Nephron progenitor cell (in vitro differentiated cells): Measurements from ENCODE around the gene RASD1.
A peak's percentile ranks its signal among the peaks of the same experiment; 100 is the strongest.

Source experiments
- DNase-seq: peaks from one replicate; pipeline ENCODE4 v3.0.0; 2021
- H3K27ac Mint-ChIP-seq: 2 replicates; pipeline ENCODE4 v1.8.0; 2021; ENCODE audit warnings: mild to moderate bottlenecking, moderate library complexity, mixed read lengths
- H3K27me3 Mint-ChIP-seq: 2 replicates; pipeline ENCODE4 v1.8.0; 2021; ENCODE audit warnings: mild to moderate bottlenecking, low read depth, mixed read lengths; ENCODE audit not compliant: poor library complexity
- H3K36me3 Mint-ChIP-seq: 2 replicates; pipeline ENCODE4 v1.8.0; 2021; ENCODE audit warnings: low read depth, mixed read lengths
- H3K4me1 Mint-ChIP-seq: 2 replicates; pipeline ENCODE4 v1.8.0; 2021; ENCODE audit warnings: mixed read lengths
- H3K4me3 Mint-ChIP-seq: 2 replicates; pipeline ENCODE4 v1.8.0; 2021; ENCODE audit warnings: mild to moderate bottlenecking, moderate library complexity, mixed read lengths
- H3K9me3 Mint-ChIP-seq: 2 replicates; pipeline ENCODE4 v1.8.0; 2021; ENCODE audit warnings: mild to moderate bottlenecking, moderate library complexity, mixed read lengths
- CTCF ChIP-seq: fragments of 200-600 bp; sonication (generic); IDR thresholded peaks from 2 replicates; pipeline ENCODE4 v1.5.0; 2021; ENCODE audit warnings: antibody characterized with exemption

The RASD1 gene

GRCh38 chr17:17528696-17529652 is 32.8 kb upstream of the RASD1 start:
- Mint-ChIP-seq H3K4me3 (no peak overlapping the region), H3K9me3 (peaks cover 11% of the 10 kb centered on the region), H3K36me3 (peaks cover 5% of the 10 kb centered on the region), H3K27ac (no peak overlapping the region), H3K4me1 (peaks cover 8% of the 10 kb centered on the region), H3K27me3 (peaks cover 3% of the 10 kb centered on the region)
- DNase-seq = no peak
- no peak for TF ChIP-seq CTCF

GRCh38 chr17:17527956-17528500 is 31.8 kb upstream of the RASD1 start:
- H3K36me3 Mint-ChIP-seq = peaks cover 5% of the 10 kb centered on the region
- no peak overlapping the region for H3K27ac Mint-ChIP-seq
- no peak overlapping the region for H3K4me3 Mint-ChIP-seq
- peaks cover 11% of the 10 kb centered on the region for H3K9me3 Mint-ChIP-seq
- peaks cover 3% of the 10 kb centered on the region for H3K27me3 Mint-ChIP-seq
- no peak for TF ChIP-seq CTCF
- DNase-seq = no peak
- peaks cover 17% of the 10 kb centered on the region for H3K4me1 Mint-ChIP-seq

- H3K27ac Mint-ChIP-seq = no peak overlapping the region
- no peak for DNase-seq
- H3K9me3 Mint-ChIP-seq = peaks cover 11% of the 10 kb centered on the region
- H3K27me3 Mint-ChIP-seq = peaks cover 3% of the 10 kb centered on the region
- H3K36me3 Mint-ChIP-seq = peaks cover 5% of the 10 kb centered on the region
- H3K4me3 Mint-ChIP-seq = no peak overlapping the region
- peaks cover 22% of the 10 kb centered on the region for H3K4me1 Mint-ChIP-seq
- TF ChIP-seq CTCF = no peak
Observed at GRCh38 chr17:17527534-17527933, 31.3 kb upstream of the RASD1 start.

- H3K4me3 Mint-ChIP-seq = no peak overlapping the region
- peaks cover 6% of the 10 kb centered on the region for H3K9me3 Mint-ChIP-seq
- no peak for TF ChIP-seq CTCF
- peak overlapping the region; percentile 75 for H3K27ac Mint-ChIP-seq
- H3K4me1 Mint-ChIP-seq = peaks cover 28% of the 10 kb centered on the region
- H3K36me3 Mint-ChIP-seq = peaks cover 5% of the 10 kb centered on the region
- DNase-seq = no peak
- H3K27me3 Mint-ChIP-seq = no peaks in the 10 kb centered on the region
Observed at GRCh38 chr17:17526369-17526768, 30.2 kb upstream of the RASD1 start.

- Mint-ChIP-seq H3K4me3 (no peak overlapping the region), H3K4me1 (peaks cover 28% of the 10 kb centered on the region), H3K27me3 (no peaks in the 10 kb centered on the region), H3K9me3 (peaks cover 6% of the 10 kb centered on the region), H3K27ac (no peak overlapping the region), H3K36me3 (peaks cover 5% of the 10 kb centered on the region)
- no peak for TF ChIP-seq CTCF
- no peak for DNase-seq
Observed at GRCh38 chr17:17525956-17526355, 29.8 kb upstream of the RASD1 start.
